Pancreas (tissue), 10 donors: ENCODE data around the gene FALEC. TPM values are rescaled to one million over a fixed set of nuclear protein-coding genes. Genes with fewer than 3 reads are reported as not detected.

Source experiments
- ATAC-seq, 4 donors: fragments of 200-7000 bp; cut with Tn5 transposase; one replicate each; pipeline versions ENCODE4 v1.8.0 to v1.9.1; 2020; ENCODE audit warnings: mild to moderate bottlenecking in 4 of 4, moderate library complexity in 4 of 4
- DNase-seq, 6 donors: peaks; one replicate each; pipeline ENCODE4 v3.0.0-alpha.2; 2020
- FAIRE-seq: peaks from 2 replicates; lab custom pipeline; 2012; peaks lifted over from hg19 to GRCh38; lab: Jason Lieb, UNC
- H3K27ac ChIP-seq, 4 donors: fragments of 200-600 bp; sonication (generic); 1 replicate in 3 of 4; 2 replicates in 1 of 4; pipeline versions ENCODE4 v1.5.0 to v1.8.0; 2020
- H3K27me3 ChIP-seq, 4 donors: fragments of 200-600 bp; one replicate each; pipeline ENCODE4 v1.8.0; 2021
- H3K36me3 ChIP-seq, 3 donors: fragments of 200-600 bp; sonication (generic) in 1 of 3; one replicate each; pipeline versions ENCODE4 v1.5.0 to v1.8.0; 2020 to 2021
- H3K4me1 ChIP-seq, 3 donors: fragments of 200-600 bp; one replicate each; pipeline ENCODE4 v1.8.0; 2021
- H3K4me3 ChIP-seq, 4 donors: fragments of 200-600 bp; sonication (generic) in 2 of 4; one replicate each; pipeline versions ENCODE4 v1.5.0 to v1.8.0; 2020 to 2021
- H3K9me3 ChIP-seq, 4 donors: fragments of 200-600 bp; one replicate each; pipeline ENCODE4 v1.8.0; 2021
- WGBS, 2 donors: extraction: QIAGEN DNeasy Blood & Tissue Kit; methylation state at CpG; one replicate each; pipeline ENCODE4 v1.1.7; 2013; 5-methylcytosine and 5-hydroxymethylcytosine counted together
- intact Hi-C, 3 donors: fragments of 100-400 bp; cut with DNase I; formaldehyde crosslinking; loops; one replicate each; pipeline versions ENCODE4 v1.11.1 to v1.14.2; 2022
- microRNA-seq, 2 donors: library from miRNA; unstranded; fragments of <30 nt; microRNA quantifications; one replicate each; pipeline versions ENCODE4 to v1.1.0, GENCODE V29; 2019 to 2020
- polyA plus RNA-seq, 2 donors: library from polyadenylated mRNA; stranded (reverse); fragments of 200-250 nt; gene quantifications; one replicate each; pipeline ENCODE4 v1.2.3, GENCODE V29; 2013
- total RNA-seq, 6 donors: library from RNA; stranded (reverse); fragmentation: NEBNext Ultra II Directional in 4 of 6; extraction: Animal tissue kit (Norgen Biotek cat#: 25700) in 4 of 6; gene quantifications; one replicate each; pipeline versions ENCODE4 v1.2.1 to v1.2.4, GENCODE V29; 2021 to 2023
- TF ChIP-seq, protein P1 (sequence below), 4 donors: fragments of 200-600 bp; sonication (generic) in 3 of 4; IDR thresholded peaks; one replicate each; pipeline versions ENCODE4 v1.5.0 to v1.8.0; 2021; ENCODE audit warnings: antibody characterized with exemption in 4 of 4
- donor health status: healthy with polysubstance abuse.
- donor health status: DM: no; HTN: no; CAD: no; lungs with moderate emphysema.
- donor health status: DM: no; HTN: no; CAD: no.
- donor health status: control.
- donor health status: control.
- donor health status: Bipolar disorder and iron deficiency.
- donor health status: DM: yes; HTN: yes; CAD: no.
- donor health status: DM: no; HTN: no; CAD: no.
- donor health status: DM: no; HTN: no; CAD: no.
- donor health status: DM: yes; HTN: yes; CAD: no.

The FALEC gene
- total and polyA plus RNA-seq, 8 donors: not detected

DNA sequence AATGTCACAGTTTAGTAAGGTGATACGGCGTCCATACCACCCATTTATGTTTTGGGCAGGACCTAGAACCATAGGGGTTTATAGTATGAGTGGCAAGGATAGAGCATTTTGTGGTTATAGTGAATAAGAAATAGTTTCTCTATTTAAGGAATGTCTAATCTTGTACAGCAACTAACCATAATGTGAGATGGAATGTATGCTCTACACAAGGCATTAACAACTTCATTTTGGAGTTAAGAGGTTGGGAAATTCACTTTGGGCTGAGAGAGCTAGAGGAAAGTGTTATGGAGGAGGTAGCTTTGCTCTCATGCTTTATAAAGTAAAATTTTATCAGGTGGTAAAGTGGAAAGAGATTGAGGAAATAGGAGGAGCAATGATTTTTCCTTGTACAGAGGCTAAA lies 66.8 kb downstream of the FALEC start:
- FAIRE-seq (no peak), ATAC-seq (no peak), DNase-seq (no peak)
- WGBS, 2 donors: 94 to 98% methylated on average over 2 of the region's 2 CpGs
- H3K4me3 ChIP-seq: no peak overlapping the region
- peaks cover 5 to 7% (median 6%) of the 10 kb centered on the region in 3 donors for H3K4me1 ChIP-seq
- TF ChIP-seq, protein P1, sequence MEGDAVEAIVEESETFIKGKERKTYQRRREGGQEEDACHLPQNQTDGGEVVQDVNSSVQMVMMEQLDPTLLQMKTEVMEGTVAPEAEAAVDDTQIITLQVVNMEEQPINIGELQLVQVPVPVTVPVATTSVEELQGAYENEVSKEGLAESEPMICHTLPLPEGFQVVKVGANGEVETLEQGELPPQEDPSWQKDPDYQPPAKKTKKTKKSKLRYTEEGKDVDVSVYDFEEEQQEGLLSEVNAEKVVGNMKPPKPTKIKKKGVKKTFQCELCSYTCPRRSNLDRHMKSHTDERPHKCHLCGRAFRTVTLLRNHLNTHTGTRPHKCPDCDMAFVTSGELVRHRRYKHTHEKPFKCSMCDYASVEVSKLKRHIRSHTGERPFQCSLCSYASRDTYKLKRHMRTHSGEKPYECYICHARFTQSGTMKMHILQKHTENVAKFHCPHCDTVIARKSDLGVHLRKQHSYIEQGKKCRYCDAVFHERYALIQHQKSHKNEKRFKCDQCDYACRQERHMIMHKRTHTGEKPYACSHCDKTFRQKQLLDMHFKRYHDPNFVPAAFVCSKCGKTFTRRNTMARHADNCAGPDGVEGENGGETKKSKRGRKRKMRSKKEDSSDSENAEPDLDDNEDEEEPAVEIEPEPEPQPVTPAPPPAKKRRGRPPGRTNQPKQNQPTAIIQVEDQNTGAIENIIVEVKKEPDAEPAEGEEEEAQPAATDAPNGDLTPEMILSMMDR (IDR thresholded peaks at IDR 0.05): no peak
- peaks cover 0 to 1% (median 0%) of the 10 kb centered on the region in 3 donors for H3K36me3 ChIP-seq
- H3K9me3 ChIP-seq: no peaks in the 10 kb centered on the region
- H3K27ac ChIP-seq: no peak overlapping the region
- intact Hi-C loops: no loop called here
- H3K27me3 ChIP-seq: no peaks in the 10 kb centered on the region

Small RNA genes within 50 kb of the gene (microRNA-seq; reads per million reads assigned to microRNA genes)
- gene MIR4257: 0 reads per million in 2 donors
- 0 reads per million in 2 donors for gene MIR6878

Other genes with a start within 250 kb of the FALEC start
- gene APH1A, start 246.7 kb upstream of the FALEC start, total RNA-seq: 10 to 100 TPM; 43.8 to 71.2 (median 56.6) TPM
- gene APH1A, start 246.7 kb upstream of the FALEC start, polyA plus RNA-seq: 10 to 100 TPM; 59.8 to 78.0 TPM
- 1 to 10 TPM in 4 of 6 donors, under 1 TPM in 2; 0.69 to 4.8 (median 2.0) TPM for gene C1orf54, start 243.0 kb upstream of the FALEC start, total RNA-seq
- 1 to 10 TPM; 5.3 to 5.8 TPM for gene C1orf54, start 243.0 kb upstream of the FALEC start, polyA plus RNA-seq
- gene CIART, start 233.2 kb upstream of the FALEC start, total RNA-seq: 1 to 10 TPM in 5 of 6 donors, under 1 TPM in 1; 0.87 to 2.3 (median 1.5) TPM
- 1 to 10 TPM; 1.7 to 5.6 TPM for gene CIART, start 233.2 kb upstream of the FALEC start, polyA plus RNA-seq
- 10 to 100 TPM; 19.6 to 29.1 (median 25.5) TPM for gene MRPS21, start 221.9 kb upstream of the FALEC start, total RNA-seq
- 10 to 100 TPM; 66.8 to 70.0 TPM for gene MRPS21, start 221.9 kb upstream of the FALEC start, polyA plus RNA-seq
- gene PRPF3, start 194.2 kb upstream of the FALEC start, total RNA-seq: 10 to 100 TPM; 16.9 to 29.8 (median 20.7) TPM
- gene PRPF3, start 194.2 kb upstream of the FALEC start, polyA plus RNA-seq: 10 to 100 TPM; 46.0 to 85.4 TPM
- gene RPRD2, start 151.6 kb upstream of the FALEC start, total RNA-seq: 10 to 100 TPM; 10.8 to 22.3 (median 15.3) TPM
- gene RPRD2, start 151.6 kb upstream of the FALEC start, polyA plus RNA-seq: 1 to 10 TPM; 5.2 to 6.1 TPM
- 10 to 100 TPM in 2 of 6 donors, 1 to 10 TPM in 4; 6.9 to 12.1 (median 8.2) TPM for gene TARS2, start 28.3 kb upstream of the FALEC start, total RNA-seq
- gene TARS2, start 28.3 kb upstream of the FALEC start, polyA plus RNA-seq: 10 to 100 TPM; 11.3 to 13.6 TPM
- gene ECM1, start 7.6 kb upstream of the FALEC start, total RNA-seq: 1 to 10 TPM in 4 of 6 donors, under 1 TPM in 2; 0.63 to 5.6 (median 1.8) TPM
- 1 to 10 TPM; 2.6 to 6.1 TPM for gene ECM1, start 7.6 kb upstream of the FALEC start, polyA plus RNA-seq
- gene ADAMTSL4, start 33.7 kb downstream of the FALEC start, total RNA-seq: 1 to 10 TPM; 1.3 to 6.2 (median 3.0) TPM
- 1 to 10 TPM; 3.5 to 8.0 TPM for gene ADAMTSL4, start 33.7 kb downstream of the FALEC start, polyA plus RNA-seq
- gene MCL1, start 63.9 kb downstream of the FALEC start, total RNA-seq: 100 to 1,000 TPM in 3 of 6 donors, 10 to 100 TPM in 3; 91.6 to 163 (median 108) TPM
- gene MCL1, start 63.9 kb downstream of the FALEC start, polyA plus RNA-seq: 10 to 100 TPM; 69.2 to 95.7 TPM
- 10 to 100 TPM; 53.9 to 76.3 (median 67.9) TPM for gene ENSA, start 113.9 kb downstream of the FALEC start, total RNA-seq
- 10 to 100 TPM; 62.6 to 86.0 TPM for gene ENSA, start 113.9 kb downstream of the FALEC start, polyA plus RNA-seq
- gene GOLPH3L, start 181.4 kb downstream of the FALEC start, total RNA-seq: 10 to 100 TPM; 19.3 to 34.8 (median 27.7) TPM
- gene GOLPH3L, start 181.4 kb downstream of the FALEC start, polyA plus RNA-seq: 10 to 100 TPM; 10.5 to 14.5 TPM
- under 1 TPM in 2 of 6 donors, not detected in 4; 0.28 TPM for gene HORMAD1, start 205.1 kb downstream of the FALEC start, total RNA-seq
- gene HORMAD1, start 205.1 kb downstream of the FALEC start, polyA plus RNA-seq: under 1 TPM in 1 of 2 donors, not detected in 1; 0.08 TPM